ENCODE data around the gene NFIB.

The NFIB gene

GRCh38 chr9:14344941-14345353 is 31.0 kb upstream of the NFIB start:
- no peak for DNase-seq (ENCODE audit: low read depth)

- DNase-seq (ENCODE audit: low read depth), result no peak
These were observed 30.1 kb upstream of the NFIB start for GRCh38 chr9:14344053-14344524.

GRCh38 chr9:14343261-14344031 is 29.5 kb upstream of the NFIB start:
- DNase-seq (ENCODE audit: low read depth), result no peak

GRCh38 chr9:14342736-14343135 is 28.8 kb upstream of the NFIB start:
- DNase-seq (ENCODE audit: low read depth), result no peak

GRCh38 chr9:14341437-14342122 is 27.6 kb upstream of the NFIB start:
- no peak for DNase-seq (ENCODE audit: low read depth)

GRCh38 chr9:14340994-14341393 is 27.1 kb upstream of the NFIB start:
- DNase-seq (ENCODE audit: low read depth), result no peak

GRCh38 chr9:14340219-14340873 is 26.4 kb upstream of the NFIB start:
- DNase-seq (ENCODE audit: low read depth), result no peak

GRCh38 chr9:14339746-14340145 is 25.8 kb upstream of the NFIB start:
- DNase-seq (ENCODE audit: low read depth), result no peak

GRCh38 chr9:14337615-14338014 is 23.7 kb upstream of the NFIB start:
- DNase-seq (ENCODE audit: low read depth), result no peak

GRCh38 chr9:14336244-14336643 is 22.3 kb upstream of the NFIB start:
- DNase-seq (ENCODE audit: low read depth), result no peak

- DNase-seq (ENCODE audit: low read depth), result no peak
These were observed 17.2 kb upstream of the NFIB start for GRCh38 chr9:14331120-14331519.

GRCh38 chr9:14327036-14327435 is 13.1 kb upstream of the NFIB start:
- DNase-seq (ENCODE audit: low read depth), result no peak

- DNase-seq (ENCODE audit: low read depth), result no peak
These were observed 12.4 kb upstream of the NFIB start for GRCh38 chr9:14326264-14326826.

GRCh38 chr9:14325147-14325546 is 11.2 kb upstream of the NFIB start:
- no peak for DNase-seq (ENCODE audit: low read depth)

- no peak for DNase-seq (ENCODE audit: low read depth)
These were observed 10.2 kb upstream of the NFIB start for GRCh38 chr9:14323985-14324650.

- no peak for DNase-seq (ENCODE audit: low read depth)
These were observed 9.4 kb upstream of the NFIB start for GRCh38 chr9:14323083-14323971.

GRCh38 chr9:14322211-14323082 is 8.5 kb upstream of the NFIB start:
- DNase-seq (ENCODE audit: low read depth), result peak; percentile 70

GRCh38 chr9:14321517-14322130 is 7.7 kb upstream of the NFIB start:
- no peak for DNase-seq (ENCODE audit: low read depth)
